GM19372 (cell line): ENCODE results near the gene CC2D2A.

Experiments
- ATAC-seq: cut with Tn5 transposase; IDR thresholded peaks from one replicate; pipeline ENCODE4 v1.9.1; 2021; ENCODE audit warnings: mild to moderate bottlenecking, low read depth, moderate library complexity; ENCODE audit not compliant: unreplicated experiment

The CC2D2A gene

GRCh38 chr4:15552557-15553362, 83.1 kb downstream of the CC2D2A start:
- no peak for ATAC-seq

- no peak for ATAC-seq
Observed at GRCh38 chr4:15556511-15557092, 86.9 kb downstream of the CC2D2A start.

DNA sequence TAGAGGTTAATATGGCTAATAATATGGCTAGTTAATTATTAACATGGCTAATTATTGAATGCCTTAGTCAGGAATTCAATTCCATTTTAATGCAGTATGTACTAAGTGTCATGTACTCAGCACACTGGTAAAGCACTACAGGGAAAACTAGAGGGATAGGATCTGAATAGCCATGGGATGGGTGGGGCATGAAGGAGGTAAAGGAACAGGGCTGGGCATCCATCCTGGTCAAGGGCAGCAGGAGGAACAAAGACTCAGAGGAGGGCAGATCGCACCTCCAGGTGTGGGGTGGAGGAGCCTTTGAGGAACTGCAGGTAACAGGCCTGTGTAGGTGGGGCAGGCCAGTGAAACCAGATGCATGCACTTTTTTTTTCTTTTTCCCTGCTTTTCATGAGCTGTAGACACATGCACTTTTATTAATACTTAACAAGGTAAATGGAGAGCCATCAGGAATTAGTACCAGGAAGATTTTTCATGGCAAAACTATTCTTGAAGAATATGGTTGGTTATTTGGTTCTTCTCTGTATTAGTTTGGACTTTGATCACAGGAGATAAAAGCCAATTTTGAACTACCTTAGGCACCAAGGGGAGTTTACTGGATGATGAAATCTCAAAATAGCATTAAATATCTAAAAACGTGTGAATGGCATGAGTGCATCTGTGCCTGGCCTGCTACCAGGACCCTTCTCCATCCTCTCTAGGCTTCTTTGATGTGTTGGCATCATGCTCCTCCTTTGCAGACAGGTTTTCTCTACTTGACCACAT, 88.3 kb downstream of the CC2D2A start:
- no peak for ATAC-seq

DNA sequence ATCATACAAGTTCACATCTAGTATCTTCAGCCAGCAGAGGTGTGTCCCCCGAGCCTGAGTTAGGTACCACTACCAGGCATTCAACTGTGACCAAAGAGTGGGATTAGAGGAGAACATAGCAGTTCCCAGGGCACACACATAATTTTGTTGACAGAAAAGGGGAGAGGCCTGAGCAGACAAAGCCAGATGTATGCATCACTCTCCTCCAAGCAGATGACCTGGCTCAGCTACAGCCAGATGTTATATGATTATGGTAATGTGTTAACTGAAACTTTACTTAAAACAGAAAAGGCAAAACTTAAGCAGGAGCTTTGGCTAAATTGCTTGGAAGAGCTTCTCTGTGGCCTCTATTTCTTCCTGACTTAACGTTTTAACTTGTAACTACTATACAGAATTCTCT, 88.9 kb downstream of the CC2D2A start:
- ATAC-seq: no peak

GRCh38 chr4:15562114-15562513, 92.4 kb downstream of the CC2D2A start:
- no peak for ATAC-seq

DNA sequence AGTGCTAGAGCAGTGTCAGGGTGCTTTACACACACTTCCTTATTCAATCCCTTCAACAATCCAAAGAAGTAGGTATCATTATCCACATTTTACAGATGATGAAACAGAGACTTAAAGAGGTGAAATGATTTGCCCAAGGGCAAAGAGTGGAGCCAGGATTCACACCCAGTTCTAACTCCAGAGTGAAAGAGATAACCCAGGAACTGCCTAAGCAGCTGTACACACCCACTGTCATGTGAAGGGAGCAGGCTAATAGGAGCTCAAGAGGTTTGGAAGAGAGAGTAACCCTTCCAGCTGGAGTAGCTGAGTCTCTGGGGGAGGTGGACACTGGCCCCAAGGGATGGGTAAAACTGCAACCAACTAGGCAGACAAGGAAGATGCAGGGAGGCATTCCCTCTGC, 92.9 kb downstream of the CC2D2A start:
- no peak for ATAC-seq

- ATAC-seq: no peak
Observed at GRCh38 chr4:15563871-15564270, 94.2 kb downstream of the CC2D2A start.

- no peak for ATAC-seq
Observed at GRCh38 chr4:15568821-15569220, 99.1 kb downstream of the CC2D2A start.

DNA sequence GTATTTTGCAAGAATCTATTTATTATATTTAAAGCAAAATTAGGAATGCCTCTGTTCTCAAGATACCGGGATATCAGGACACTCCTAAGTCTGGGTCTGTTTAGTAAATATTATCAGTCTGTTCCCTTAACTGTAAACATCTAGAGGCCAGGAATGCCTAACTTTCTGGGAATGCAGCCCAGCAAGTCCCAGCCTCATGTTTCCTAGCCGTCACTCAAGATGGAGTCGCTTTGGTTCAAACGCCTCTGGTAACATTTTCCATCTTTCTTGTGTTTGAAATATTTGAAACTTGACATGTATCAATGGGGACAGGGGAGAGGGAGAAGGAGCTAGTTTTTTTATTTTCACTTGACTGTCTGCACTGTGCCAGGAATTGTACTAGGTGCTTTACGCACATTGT, 100.1 kb downstream of the CC2D2A start:
- no peak for ATAC-seq

- ATAC-seq: no peak
Observed at GRCh38 chr4:15575966-15576365, 106.3 kb downstream of the CC2D2A start.

GRCh38 chr4:15577508-15577907, 107.8 kb downstream of the CC2D2A start:
- ATAC-seq: no peak

DNA sequence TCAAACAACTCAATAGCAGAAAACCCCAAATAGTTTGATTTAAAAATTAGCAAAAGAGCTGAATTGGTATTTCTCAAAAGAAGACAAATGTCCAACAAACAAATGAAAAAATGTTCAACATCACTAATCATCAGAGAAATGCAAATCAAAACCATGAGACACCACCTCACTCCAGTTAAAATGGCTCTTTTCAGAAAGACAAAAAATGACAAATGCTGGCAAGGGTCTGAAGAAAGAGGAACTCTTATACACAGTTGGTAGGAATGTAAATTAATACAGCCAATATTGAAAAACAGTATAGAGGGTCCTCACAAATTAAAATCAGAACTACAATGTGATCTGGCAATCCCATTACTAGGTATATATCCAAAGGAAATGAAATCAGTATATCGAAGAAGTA, 115.1 kb downstream of the CC2D2A start:
- no peak for ATAC-seq

GRCh38 chr4:15585331-15585730, 115.6 kb downstream of the CC2D2A start:
- ATAC-seq: no peak

GRCh38 chr4:15586066-15586465, 116.4 kb downstream of the CC2D2A start:
- ATAC-seq: no peak

DNA sequence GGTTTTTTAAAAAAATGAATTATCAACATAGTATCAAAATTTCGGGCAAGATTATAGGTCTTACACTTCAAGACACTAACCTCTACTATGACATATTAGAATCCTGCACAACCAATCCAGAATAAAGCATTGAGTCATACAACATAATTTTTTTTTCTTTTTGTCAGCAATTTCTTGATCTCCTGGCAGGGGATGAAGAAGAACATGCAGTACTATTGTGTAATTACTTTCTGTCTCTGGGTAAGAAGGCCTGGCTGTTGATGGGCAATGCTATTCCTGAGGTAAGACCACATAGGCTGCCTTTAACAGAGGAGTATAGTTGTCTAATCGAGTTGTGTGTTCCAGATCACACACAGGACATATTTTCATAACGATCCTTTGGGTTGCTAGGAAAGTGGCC, 118.0 kb downstream of the CC2D2A start:
- ATAC-seq: no peak

- no peak for ATAC-seq
Observed at GRCh38 chr4:15592799-15593198, 123.1 kb downstream of the CC2D2A start.

GRCh38 chr4:15598644-15599043, 129.0 kb downstream of the CC2D2A start:
- no peak for ATAC-seq

DNA sequence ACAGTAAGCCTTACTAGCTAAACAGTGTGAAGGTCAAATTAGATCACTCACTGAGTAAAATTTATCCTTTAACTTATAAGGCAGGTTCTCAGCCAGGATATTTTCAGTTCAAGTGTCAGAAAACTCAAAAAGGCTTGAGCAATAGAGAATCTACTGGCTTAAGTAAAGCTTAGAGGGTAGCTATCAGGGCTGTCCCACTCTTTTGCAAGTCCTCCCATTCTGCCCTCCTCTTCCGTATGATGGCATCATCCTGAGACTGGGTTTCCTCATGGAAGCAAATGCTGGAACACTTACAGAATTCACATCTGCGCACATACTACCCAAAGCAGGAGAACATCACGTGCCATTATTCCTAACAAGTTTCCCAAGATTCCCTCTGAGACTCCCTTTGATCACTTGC, 130.5 kb downstream of the CC2D2A start:
- ATAC-seq: no peak

GRCh38 chr4:15601862-15602261, 132.2 kb downstream of the CC2D2A start:
- ATAC-seq: no peak

DNA sequence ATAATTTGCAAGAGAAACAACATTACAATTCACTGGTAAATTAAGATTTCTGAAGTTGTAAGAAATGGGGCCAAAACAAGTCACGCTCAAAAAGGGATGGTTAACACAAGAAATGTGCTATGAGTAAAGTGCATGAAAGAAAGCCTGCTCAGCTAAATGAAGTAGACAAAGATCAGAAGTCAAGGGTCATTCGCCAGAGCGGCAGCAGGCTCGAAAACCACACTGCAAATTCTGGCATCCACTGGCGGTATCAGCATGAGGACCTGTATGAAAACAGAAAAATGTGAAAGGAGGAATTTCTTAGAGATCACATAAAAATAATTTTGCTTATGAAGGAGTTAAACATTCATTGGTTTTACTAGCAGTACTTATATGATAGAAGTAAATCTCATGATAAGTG, 135.9 kb downstream of the CC2D2A start:
- ATAC-seq: no peak

- ATAC-seq: no peak
Observed at GRCh38 chr4:15610855-15611254, 141.2 kb downstream of the CC2D2A start.

DNA sequence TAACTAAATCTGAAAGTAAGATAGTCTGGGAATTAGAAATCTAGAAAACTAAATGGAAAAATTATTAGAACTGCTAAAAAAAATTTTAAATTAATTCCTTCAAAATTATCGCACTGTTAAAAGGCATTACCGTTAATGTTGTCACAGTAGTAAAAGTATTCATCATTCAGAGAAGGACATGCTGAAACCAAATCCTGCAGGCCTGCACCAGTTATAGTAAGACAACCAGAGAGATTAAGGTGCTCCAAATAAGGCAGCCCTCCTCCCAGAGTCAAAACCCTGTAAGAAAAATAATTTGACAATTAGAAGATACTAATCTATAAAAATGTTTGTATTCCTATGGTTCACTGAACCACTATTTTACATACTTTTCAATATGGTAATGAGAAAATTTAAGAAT, 142.5 kb downstream of the CC2D2A start:
- ATAC-seq: no peak
